ENCODE data around the gene CFAP210.
"Not testable (repeated sequence)": the region's sequence is repeated elsewhere in the genome, so short reads cannot be mapped to it uniquely, and the experiment has no call there.

CFAP210 gene

GRCh38 chr2:169640104-169640503, 54.1 kb downstream of the CFAP210 start:
- Histone ChIP-seq H3K4me2 (no peak overlapping the region), H3K27ac (no peak overlapping the region), H3K36me3 (peaks cover 31% of the 10 kb centered on the region), H3K27me3 (no peaks in the 10 kb centered on the region), H3K4me3 (no peak overlapping the region), H4K20me1 (no peaks in the 10 kb centered on the region), H3K4me1 (no peaks in the 10 kb centered on the region), H3K9me3 (no peaks in the 10 kb centered on the region), H3K9ac (no peak overlapping the region)
- TF ChIP-seq Cebpa-rat (IDR thresholded peaks at IDR 0.05): no peak

- Histone ChIP-seq H4K20me1 (no peaks in the 10 kb centered on the region), H3K4me1 (no peaks in the 10 kb centered on the region), H3K27ac (no peak overlapping the region), H3K4me2 (no peak overlapping the region), H3K9me3 (no peaks in the 10 kb centered on the region), H3K4me3 (no peak overlapping the region), H3K9ac (no peak overlapping the region), H3K36me3 (peaks cover 56% of the 10 kb centered on the region), H3K27me3 (no peaks in the 10 kb centered on the region)
- TF ChIP-seq Cebpa-rat (IDR thresholded peaks at IDR 0.05): no peak
Measured at GRCh38 chr2:169637620-169638019, 56.6 kb downstream of the CFAP210 start.

DNA sequence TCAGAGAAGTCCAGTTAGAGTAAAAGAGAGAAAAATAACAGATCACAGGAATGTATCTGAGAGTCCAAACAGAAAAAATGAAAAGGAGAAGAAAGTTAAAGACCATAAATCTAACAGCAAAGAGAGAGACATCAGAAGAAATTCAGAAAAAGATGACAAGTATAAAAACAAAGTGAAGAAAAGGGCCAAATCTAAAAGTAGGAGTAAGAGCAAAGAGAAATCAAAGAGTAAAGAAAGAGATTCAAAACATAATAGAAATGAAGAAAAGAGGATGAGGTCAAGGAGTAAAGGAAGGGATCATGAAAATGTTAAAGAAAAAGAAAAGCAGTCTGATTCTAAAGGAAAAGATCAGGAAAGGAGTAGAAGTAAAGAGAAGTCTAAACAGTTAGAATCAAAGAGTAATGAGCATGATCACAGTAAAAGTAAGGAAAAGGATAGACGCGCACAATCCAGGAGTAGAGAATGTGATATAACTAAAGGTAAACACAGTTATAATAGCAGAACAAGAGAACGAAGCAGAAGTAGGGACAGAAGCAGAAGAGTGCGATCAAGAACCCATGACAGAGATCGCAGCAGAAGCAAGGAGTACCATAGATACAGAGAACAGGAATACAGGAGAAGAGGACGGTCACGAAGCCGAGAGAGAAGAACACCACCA, 57.6 kb downstream of the CFAP210 start:
- Histone ChIP-seq H3K4me2 (no peak overlapping the region), H3K36me3 (peaks cover 66% of the 10 kb centered on the region), H3K9me3 (no peaks in the 10 kb centered on the region), H3K27me3 (no peaks in the 10 kb centered on the region), H3K4me1 (no peaks in the 10 kb centered on the region), H4K20me1 (no peaks in the 10 kb centered on the region), H3K4me3 (no peak overlapping the region), H3K9ac (no peak overlapping the region), H3K27ac (no peak overlapping the region)
- no peak for TF ChIP-seq Cebpa-rat (IDR thresholded peaks at IDR 0.05)

DNA sequence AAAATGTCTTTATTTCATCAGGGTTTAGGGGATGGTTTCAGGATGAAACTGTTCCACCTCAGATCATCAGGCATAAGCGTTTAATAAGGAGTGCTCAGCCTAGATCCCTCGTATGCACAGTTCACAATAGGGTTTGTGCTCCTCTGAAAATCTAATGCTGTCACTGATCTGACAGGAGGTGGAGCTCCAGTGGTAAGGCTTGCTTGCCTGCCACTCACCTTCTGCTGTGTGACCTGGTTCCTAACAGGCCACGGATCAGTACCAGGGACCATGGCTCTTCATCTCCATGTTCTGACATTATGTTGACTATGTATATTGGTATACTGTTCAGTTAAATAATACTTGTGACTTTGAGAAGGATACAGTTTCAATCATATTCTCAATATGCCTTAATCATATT, 68.4 kb downstream of the CFAP210 start:
- Histone ChIP-seq H3K4me2 (no peak overlapping the region), H3K4me3 (no peak overlapping the region), H4K20me1 (0 out of 2 replicates have a peak, but pooled peaks cover 6% of the 10 kb centered on the region), H3K36me3 (peaks cover 87% of the 10 kb centered on the region), H3K27ac (no peak overlapping the region), H3K27me3 (no peaks in the 10 kb centered on the region), H3K4me1 (peaks cover 7% of the 10 kb centered on the region; the same call in 1 of the 2 replicates), H3K9ac (no peak overlapping the region), H3K9me3 (no peaks in the 10 kb centered on the region)
- no peak for TF ChIP-seq Cebpa-rat (IDR thresholded peaks at IDR 0.05)

DNA sequence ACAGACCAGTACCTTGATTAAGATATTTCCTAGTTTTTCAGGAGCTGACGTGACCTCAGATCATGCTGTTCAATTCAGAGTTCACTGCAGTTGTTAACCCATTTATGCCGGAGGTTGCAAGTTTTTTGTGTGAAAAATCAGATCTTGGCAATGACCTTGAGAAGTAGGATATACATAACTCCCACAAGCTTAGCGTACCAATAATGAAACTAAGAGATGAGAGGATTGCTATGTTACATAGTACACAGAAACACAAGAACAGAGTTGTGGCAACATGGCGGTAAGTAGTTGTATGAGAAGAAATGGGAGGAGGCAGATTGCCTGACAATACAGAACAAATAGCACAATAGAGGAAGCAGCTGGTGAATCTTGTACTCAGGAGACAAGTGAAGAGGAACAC, 71.0 kb downstream of the CFAP210 start:
- Histone ChIP-seq H3K27me3 (no peaks in the 10 kb centered on the region), H3K4me3 (no peak overlapping the region), H3K4me1 (peaks cover 7% of the 10 kb centered on the region; the same call in 1 of the 2 replicates), H3K36me3 (peaks cover 88% of the 10 kb centered on the region), H3K9me3 (no peaks in the 10 kb centered on the region), H4K20me1 (peaks cover 13% of the 10 kb centered on the region; the same call in 1 of the 2 replicates), H3K9ac (no peak overlapping the region), H3K27ac (no peak overlapping the region), H3K4me2 (no peak overlapping the region)
- TF ChIP-seq Cebpa-rat (IDR thresholded peaks at IDR 0.05): no peak

GRCh38 chr2:169620509-169620908, 73.7 kb downstream of the CFAP210 start:
- Histone ChIP-seq H3K9me3 (peaks cover 17% of the 10 kb centered on the region), H3K4me1 (peaks cover 7% of the 10 kb centered on the region; the same call in 1 of the 2 replicates), H3K4me3 (no peak overlapping the region), H4K20me1 (peaks cover 20% of the 10 kb centered on the region; the same call in 1 of the 2 replicates), H3K27me3 (no peaks in the 10 kb centered on the region), H3K9ac (no peak overlapping the region), H3K27ac (no peak overlapping the region), H3K4me2 (no peak overlapping the region), H3K36me3 (peaks cover 92% of the 10 kb centered on the region)
- TF ChIP-seq Cebpa-rat (IDR thresholded peaks at IDR 0.05): no peak

DNA sequence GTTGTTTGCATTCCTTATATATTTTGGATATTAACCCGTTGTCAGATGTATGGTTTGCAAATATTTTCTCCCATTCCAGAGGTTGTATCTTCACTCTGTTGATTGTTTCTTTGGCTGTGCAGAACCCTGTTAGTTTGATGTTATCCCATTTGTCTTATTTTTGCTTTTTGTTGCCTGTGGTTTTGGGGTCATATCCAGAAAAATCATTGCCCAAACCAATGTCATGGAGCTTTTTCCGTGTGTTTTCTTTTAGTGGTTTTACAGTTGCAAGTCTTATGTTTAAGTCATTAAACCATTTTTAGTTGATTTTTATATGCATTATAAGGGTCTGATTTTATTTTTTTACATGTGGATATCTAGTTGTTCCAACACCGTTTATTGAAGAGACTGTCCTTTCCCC, 74.3 kb downstream of the CFAP210 start:
- Histone ChIP-seq H3K27ac (no peak overlapping the region), H3K4me3 (no peak overlapping the region), H3K4me1 (peaks cover 7% of the 10 kb centered on the region; the same call in 1 of the 2 replicates), H3K36me3 (peaks cover 93% of the 10 kb centered on the region), H4K20me1 (peaks cover 20% of the 10 kb centered on the region; the same call in 1 of the 2 replicates), H3K9ac (no peak overlapping the region), H3K27me3 (no peaks in the 10 kb centered on the region), H3K9me3 (peaks cover 23% of the 10 kb centered on the region), H3K4me2 (no peak overlapping the region)
- no peak for TF ChIP-seq Cebpa-rat (IDR thresholded peaks at IDR 0.05)

- Histone ChIP-seq H4K20me1 (peaks cover 14% of the 10 kb centered on the region; the same call in 1 of the 2 replicates), H3K36me3 (peaks cover 90% of the 10 kb centered on the region), H3K9me3 (peaks cover 34% of the 10 kb centered on the region)
- not testable (repeated sequence) for H3K4me1 ChIP-seq, H3K4me2 ChIP-seq, H3K27me3 ChIP-seq, H3K4me3 ChIP-seq, H3K9ac ChIP-seq, H3K27ac ChIP-seq
Measured at GRCh38 chr2:169615982-169616381, 78.2 kb downstream of the CFAP210 start.

DNA sequence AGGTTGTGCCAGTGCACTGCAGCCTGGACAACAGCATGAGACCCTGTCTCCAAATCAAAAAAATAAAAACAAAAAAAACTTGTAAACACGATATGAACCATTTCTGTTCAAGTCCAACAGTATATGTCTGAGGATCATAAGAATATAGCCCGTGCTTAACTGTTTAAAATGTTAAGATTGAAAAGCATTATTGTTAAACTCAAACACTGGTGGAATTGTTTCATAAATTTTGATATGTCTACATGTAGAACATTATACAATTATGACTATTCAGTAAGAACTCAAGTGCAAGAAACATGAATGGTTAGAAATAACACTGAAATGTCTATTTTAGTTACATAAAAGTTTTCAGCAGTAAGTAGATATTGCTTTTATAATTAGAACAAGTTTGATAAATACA, 80.3 kb downstream of the CFAP210 start:
- Histone ChIP-seq H3K9me3 (peaks cover 34% of the 10 kb centered on the region), H4K20me1 (peaks cover 7% of the 10 kb centered on the region; the same call in 1 of the 2 replicates), H3K27ac (no peak overlapping the region), H3K36me3 (peaks cover 95% of the 10 kb centered on the region), H3K27me3 (no peaks in the 10 kb centered on the region), H3K4me3 (no peak overlapping the region), H3K4me2 (no peak overlapping the region), H3K4me1 (no peaks in the 10 kb centered on the region), H3K9ac (no peak overlapping the region)
- no peak for TF ChIP-seq Cebpa-rat (IDR thresholded peaks at IDR 0.05)

GRCh38 chr2:169609264-169609663, 84.9 kb downstream of the CFAP210 start:
- H3K4me1 ChIP-seq: no peaks in the 10 kb centered on the region
- no peak overlapping the region for H3K27ac ChIP-seq
- H3K4me3 ChIP-seq: no peak overlapping the region
- H3K9ac ChIP-seq: no peak overlapping the region
- H3K36me3 ChIP-seq: peaks cover 88% of the 10 kb centered on the region
- H3K27me3 ChIP-seq: no peaks in the 10 kb centered on the region
- peaks cover 9% of the 10 kb centered on the region; the same call in 1 of the 2 replicates for H3K9me3 ChIP-seq
- no peak for TF ChIP-seq Cebpa-rat (IDR thresholded peaks at IDR 0.05)
- no peak overlapping the region for H3K4me2 ChIP-seq
- H4K20me1 ChIP-seq: peaks cover 12% of the 10 kb centered on the region

Data from BLaER1 (cell line).